SK-N-DZ (cell line): Measurements from ENCODE around the gene NF1.

Experiments used
- DNase-seq: peaks from one replicate; pipeline ENCODE4 v3.0.0-alpha.2; 2015; ENCODE audit warnings: low spot score

The NF1 gene

DNA sequence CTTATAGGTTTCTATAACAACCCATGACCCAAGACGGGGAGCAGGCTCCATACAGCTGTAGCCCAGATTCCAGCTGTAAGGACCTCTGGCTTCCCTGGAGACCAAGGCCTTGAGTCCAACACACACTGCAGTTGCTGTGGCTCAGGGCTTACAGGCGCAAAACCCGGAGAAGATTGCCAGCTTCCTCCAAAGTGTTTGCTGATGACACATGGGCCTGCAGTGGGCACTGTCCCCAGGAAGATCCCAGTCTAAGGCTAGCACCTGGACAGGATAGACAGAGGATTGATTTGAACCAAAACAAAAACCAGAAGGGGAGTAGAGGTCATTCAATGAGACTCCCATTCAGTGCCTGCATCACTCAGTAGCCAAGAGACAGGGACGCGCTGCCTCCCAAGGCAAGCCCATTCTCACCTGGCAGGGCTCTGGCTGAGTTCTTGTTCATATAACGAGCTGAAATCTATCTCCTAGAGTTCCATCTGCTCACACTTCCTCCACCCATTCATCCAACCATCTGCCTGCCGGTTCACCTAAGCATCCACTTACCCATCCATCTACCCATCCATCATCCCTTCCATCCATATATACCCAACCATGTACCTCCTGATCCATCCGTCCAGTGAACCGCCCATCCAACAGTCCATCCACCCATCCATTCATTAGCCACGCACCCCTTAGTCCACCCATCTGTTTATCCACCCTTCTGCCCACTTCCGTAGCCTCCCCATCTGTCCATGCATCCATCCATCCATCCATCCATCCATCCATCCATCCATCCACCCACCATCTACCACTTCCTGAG lies 306.9 kb downstream of the NF1 start:
- no peak for DNase-seq

DNA sequence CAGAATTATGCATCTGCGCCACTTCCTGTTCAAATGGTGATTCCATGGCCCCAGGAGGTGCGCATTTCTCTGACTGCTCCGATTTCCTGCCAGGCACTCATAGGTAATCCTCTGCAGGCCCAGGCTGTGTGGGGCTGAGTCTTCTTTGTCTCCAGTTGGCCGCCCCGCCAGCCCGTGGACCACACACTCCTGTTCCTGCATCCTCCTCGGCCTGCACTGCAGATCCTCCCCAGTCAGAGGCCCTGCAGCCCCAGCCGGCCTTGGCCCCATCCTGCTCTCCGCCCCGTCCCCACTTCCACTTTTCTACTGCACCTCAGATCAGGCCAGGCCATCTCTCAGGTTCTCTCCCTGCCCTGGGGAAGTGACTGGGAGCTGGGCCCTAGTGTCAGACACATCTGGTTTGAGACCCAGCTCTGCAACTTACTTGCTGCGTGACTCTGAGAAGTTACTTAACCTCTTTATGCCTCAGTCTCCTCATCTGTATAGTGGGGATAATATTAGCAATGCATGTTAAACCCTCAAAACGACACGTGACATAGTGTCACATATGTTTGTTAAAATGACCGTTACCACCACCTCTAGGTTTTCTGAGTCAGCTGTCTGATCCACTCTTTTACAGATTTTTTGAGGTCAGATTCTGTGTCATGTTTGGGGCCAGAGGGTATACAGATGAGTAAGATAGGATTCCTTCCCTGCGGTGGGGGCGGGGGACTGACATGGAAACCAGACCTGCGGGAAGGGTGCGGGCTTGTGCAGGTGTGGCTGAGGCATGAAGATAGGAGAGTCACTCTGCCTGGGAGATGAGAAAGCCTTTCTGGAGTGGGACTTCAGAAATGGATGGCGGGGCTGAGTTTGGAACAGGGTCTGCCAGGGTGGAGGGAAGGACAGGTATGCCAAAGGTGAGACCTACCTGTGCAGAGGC lies 309.5 kb downstream of the NF1 start:
- DNase-seq: no peak

DNA sequence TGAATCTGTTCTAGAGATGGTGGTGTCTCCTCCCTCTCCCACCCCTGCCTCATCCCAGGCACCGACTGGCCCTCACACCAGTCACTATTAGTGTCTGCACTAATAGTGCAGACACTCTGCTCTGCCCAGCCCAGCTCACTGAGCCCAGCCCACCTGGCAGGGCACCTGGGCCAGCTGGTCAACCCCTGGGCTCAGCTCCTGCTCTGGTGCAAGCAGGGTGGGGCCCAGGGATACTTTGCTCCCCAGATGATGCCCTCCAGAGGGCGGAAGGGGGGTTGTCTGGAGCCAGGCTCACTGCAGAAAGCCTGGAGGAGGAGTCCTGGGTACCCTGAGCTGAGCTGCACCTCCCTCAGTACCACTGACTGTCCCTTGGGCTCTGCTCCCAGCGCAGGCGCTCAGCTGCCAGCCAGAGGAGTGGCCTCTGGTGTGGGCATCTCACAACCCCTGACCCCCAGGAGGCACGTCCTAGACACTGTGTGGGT lies 311.2 kb downstream of the NF1 start:
- DNase-seq: peak; percentile 38

DNA sequence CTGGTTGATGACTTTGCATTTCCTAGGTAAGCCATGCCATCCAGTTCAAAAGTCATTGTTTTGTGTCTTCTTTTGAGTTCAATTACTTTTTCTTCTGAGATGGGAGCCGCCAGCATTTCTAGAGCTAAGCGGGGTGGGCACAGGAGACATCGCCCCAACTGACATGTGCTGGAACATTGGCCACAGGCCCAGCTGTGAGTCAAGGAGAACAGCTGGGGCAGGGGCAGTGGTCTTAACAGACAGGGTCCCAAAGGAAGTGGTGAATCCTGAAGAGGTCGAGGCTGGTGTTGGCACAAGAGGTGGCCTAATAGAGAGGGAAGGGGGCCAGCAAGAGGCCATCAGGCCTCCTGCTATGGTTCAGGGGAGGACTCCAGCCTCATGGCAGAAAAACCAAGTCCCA lies 313.8 kb downstream of the NF1 start:
- DNase-seq: no peak

DNA sequence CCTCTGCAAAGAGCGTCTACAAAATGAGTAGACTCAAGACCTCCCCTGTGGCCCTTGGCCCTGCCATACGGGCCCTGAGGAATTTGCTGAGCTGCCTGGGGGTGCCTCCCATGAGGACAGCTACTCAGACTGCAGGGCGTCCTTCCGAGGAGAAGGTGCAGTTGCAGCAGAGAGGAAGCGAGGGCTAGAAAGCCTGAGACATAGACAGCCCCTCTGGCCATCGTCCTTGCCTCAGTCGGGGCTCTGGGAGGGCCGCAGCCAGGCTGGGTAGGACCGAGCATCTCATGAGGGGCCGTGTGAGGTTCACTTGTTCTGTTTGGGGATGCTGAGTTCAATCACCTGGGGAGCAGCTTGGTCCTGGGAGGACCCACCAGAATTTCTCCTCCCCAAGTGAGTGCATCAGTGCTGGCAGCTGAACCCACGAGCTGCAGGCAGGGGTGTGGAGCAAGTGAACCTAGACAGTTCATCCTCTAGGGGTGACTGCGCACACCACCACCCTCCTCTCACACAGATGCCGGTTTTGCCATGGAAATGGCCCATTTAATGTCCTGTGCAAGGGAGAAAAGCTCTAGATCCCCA lies 317.0 kb downstream of the NF1 start:
- no peak for DNase-seq

DNA sequence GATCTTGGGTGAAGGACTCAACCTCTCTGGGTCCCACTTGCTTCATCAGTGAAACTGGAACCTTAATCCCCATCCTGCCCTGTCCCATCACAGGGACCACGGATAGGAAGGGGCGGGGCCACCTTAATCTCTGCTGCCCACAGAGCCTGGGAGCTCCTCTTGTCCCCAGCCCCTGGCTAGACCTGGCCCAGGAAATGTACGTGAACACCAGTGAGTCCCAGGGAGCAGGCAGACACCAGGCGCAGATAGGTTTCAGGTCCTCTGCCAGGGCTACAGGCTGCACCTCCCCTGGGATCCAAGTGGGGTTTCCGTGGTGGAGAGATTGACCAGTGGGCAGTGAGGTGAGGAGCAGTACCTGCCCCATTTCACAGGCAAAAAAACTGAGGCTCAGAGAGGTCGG lies 317.7 kb downstream of the NF1 start:
- DNase-seq: no peak

DNA sequence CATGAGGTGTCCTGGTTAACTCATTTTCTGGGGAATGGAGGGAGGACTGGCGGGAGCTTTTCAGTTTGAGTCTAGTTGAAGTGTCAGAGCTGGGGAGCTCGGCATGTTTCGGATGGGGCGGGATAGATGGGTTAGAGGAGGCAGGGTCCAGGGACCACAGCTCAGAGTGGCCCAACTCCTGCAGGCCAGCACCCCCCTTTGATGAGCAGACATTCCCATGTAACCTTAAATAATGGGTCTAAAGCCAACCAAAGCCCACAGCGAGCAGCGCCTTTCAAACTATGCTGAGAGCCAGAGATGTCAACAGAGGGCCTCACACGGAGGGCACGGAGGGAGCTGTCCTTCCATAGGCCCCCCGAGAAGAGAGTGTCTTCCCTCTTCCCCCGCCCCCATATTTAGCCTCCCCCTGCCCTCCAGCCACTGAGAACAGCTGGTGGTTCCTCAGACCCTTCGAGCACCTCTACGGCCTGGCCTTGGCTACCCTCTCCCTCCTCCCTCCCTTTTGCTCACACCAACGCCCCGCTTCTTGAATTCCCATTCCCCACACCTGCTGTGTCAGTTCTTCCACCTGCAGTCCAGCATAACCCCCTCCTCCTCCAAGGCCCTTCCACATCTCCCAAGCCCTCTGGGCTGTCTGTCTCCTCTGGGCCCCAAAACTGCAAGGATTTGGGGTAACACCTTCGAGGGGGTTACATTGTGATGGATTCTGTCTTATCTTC lies 318.5 kb downstream of the NF1 start:
- DNase-seq: no peak

DNA sequence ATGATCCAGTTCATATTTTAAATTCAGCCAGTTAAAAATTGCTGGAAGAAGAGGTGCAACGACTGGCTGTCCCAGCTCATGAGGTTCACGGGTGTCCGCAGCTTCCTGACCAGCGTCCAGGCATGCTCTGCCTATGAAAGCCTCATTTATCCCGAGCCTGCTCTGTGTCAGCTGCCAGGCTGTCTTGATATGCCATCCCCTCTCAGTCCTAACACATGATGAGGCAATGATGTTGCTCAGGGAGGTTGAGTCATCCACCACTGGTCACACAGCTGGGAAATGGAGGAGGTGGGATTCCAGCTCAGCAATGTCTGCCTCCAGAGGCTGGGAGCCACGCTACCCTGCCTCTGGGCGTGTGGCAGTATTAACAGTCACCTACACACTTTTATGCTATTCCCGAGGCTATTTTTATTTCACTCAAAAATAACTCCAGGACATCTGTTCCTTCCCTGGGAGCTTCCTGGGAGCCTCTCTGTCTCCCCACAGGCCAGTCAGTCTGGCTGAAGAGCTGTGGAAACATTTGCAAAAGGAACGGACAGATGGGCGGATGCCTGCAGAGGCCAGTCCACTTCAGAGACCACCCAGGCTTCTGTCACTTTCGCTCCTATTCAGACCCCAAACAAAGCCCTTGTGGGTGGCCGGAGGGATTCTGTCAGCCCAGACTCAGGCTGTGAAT lies 319.2 kb downstream of the NF1 start:
- no peak for DNase-seq

DNA sequence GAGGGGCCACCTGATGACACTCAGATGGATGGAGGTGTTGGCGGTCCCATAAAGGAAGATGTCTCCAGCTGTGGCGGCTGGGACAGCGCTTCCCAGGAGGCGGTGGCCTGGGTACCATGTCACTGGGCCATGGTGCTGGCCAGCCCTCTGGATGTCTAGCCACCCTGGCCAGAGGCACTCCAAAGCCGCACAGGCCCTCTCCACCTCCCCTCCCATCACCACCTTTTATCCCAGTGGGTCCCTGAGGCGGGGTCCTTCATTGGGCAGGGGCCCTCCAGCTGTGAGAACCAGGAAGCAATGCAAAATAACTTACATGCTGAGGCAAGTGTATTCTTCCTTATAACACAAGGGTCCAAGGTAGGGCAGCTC lies 319.8 kb downstream of the NF1 start:
- DNase-seq: no peak

DNA sequence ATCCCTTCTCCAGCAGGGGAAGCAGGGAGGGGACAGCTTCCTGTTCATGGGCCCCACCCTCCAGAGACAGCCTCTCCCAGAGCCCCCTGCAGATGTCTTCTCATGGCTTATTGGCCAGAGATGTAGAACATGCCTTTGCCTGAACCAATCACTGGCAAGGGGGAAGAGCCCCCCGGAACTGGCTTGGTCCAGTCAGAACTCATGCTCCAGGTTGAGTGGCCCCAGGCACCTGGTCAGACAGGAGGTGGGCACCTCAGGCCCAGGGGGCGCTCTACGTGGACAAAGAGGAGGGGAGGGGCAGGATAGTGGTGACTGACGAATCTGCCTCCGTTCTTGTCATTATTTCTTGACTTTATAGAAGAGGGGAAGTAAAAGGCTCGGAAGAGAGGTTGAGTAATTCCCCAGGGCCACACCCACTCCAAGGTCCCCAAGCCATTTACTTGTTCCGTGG lies 320.3 kb downstream of the NF1 start:
- DNase-seq: no peak

DNA sequence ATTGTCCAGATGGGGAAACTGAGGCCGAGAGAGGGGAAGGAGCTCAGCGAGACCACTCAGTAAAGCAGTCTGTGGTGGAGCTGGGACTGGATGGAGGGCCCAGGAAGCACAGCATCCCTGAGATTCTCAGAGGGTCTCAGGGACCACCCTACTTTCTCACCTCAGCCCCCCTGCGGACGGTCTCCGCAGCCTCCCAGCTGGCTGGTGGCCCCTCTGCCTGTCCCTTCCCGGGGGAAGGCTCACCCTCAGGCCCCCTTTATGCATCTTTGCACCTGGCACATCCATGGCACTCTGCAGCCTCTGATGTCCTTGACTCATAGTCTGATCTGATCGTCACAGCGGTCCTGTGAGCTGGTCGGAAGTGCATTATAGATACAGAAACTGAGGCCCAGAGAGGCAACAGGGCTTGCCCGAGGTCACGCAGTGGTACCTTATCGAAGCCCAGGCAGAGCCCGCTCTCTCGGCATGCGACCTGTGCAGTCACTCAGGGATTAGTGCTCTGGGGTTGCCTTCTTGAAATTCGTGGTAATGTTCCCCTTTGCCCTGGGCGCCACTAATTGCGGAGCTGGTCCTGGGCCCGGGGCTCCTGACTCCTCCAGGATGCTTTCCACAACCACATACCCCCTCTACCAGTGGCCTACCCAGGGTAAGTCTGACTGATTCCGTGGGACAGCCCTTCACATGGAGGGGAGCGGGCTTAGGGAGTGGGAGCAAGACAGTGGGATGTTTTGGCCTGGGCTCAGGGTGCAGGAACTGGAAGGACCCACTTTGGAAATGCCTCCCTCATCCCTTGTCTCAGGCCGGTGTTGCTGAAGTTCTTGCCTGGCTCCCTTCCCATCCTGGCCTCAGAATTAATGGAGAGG lies 321.1 kb downstream of the NF1 start:
- DNase-seq: no peak

DNA sequence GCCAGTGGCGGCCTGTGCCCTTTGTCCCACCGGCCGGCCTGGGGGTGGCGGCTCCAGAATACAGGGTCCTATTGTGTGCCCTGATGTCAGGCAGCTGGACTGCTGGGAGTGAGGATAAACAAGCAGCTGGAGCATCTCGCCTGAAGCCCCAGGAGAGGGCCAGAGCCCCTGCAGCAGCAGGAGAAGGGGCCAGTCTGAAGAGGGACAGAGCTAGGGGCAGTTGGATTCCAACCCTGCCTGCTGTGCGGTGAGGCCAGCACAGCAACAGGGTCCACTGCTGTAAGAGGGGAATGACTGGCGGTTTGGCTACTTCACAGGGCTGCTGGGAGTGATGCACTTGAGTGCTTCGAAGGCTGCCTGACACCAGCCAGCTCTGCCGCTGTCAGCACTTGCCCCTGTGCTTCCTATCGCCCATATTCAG lies 321.7 kb downstream of the NF1 start:
- DNase-seq: peak; percentile 35

DNA sequence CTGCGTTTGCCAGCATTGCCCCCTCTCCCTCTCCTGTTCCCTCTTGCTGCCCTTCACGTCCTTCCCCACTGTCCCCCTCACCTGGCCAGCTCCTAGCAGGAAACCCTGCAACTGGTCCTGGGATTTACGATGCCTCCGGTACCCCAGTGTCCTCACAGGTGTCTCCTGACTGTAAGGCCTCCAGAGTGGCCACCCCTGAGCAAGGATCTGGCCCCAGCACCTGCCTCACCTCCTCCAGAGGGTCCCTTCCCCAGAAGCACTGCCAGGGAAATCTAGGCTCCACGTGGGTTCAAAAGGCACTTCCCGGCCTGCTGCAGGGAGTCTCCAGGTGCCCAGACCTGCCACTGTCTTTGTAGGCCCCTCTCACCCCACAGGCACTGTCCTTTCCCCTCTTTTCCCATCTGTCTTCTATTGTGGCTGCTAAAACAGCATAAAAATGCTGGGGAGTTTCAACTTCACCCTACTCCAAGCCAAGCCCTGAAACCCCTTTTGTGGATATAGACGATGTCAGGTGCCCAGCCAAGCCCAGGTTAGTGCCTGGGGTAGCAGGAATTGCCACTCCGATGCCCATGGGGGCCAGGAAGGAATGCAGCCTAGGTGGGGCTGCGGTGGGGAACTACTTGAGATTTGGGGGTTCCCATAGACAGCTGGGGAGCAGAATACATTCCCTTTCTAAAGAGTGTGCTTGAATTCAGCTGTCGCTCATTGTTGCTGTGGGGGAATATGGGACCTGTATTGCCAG lies 322.4 kb downstream of the NF1 start:
- no peak for DNase-seq

DNA sequence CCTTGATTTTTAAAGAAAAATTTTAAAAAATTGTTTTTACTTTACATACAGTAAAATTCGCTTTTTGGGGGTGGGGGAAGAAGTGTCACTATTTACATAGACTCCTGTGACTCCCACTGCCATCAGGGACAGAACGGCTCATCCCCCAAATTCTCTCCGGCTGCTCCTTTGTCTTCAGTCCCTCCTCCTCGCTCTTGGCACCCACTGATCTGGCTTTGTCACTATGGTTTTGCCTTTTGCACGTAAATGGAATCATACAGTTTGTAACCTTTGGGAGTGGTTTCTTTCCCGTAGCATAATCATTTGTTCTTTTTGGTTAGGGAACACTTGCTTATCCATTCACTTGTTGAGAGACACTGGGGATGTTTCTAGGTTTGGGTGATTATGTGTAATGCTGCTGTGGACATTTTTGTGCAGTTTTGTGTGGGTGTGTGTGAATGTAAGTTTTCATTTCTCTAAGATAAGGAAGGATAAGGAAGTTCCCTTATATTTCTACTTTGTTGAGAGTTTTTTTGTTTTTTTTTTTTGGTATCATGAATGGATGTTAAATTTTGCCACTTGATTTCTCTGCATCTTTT lies 324.1 kb downstream of the NF1 start:
- no peak for DNase-seq

DNA sequence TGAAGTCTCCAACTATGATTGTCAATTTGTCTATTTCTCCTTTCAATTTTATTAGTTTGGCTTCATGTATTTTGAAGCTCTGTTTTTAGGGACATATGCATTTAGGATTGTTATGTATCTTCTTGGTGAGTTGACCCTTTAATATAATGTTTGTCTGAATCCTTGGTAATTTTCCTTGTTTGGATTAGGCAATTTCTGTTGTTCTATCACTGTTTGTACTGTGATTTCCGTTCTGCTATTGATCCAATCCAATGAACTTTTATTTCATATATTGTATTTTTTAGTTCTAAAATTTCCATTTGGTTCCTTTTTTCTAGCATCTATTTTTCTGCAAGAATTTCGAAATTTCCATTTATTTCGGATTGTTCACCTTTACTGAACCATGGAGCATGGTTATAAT lies 327.7 kb downstream of the NF1 start:
- no peak for DNase-seq

DNA sequence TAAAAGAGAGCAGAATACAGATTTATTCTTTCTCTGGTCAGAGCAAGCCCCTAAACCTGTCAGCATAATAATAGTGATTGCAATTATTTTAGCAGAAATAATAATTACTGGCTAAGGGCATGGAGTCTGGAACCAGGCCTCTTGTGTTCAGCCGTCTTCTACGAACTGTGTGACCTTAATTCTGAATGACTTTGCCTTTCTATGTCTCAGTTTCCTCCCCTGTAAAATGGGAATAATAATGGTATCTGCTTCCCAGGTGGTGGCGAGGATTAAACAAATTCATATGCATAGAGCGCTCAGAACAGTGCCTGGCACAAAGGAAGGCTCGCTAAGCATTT lies 330.1 kb downstream of the NF1 start:
- no peak for DNase-seq

DNA sequence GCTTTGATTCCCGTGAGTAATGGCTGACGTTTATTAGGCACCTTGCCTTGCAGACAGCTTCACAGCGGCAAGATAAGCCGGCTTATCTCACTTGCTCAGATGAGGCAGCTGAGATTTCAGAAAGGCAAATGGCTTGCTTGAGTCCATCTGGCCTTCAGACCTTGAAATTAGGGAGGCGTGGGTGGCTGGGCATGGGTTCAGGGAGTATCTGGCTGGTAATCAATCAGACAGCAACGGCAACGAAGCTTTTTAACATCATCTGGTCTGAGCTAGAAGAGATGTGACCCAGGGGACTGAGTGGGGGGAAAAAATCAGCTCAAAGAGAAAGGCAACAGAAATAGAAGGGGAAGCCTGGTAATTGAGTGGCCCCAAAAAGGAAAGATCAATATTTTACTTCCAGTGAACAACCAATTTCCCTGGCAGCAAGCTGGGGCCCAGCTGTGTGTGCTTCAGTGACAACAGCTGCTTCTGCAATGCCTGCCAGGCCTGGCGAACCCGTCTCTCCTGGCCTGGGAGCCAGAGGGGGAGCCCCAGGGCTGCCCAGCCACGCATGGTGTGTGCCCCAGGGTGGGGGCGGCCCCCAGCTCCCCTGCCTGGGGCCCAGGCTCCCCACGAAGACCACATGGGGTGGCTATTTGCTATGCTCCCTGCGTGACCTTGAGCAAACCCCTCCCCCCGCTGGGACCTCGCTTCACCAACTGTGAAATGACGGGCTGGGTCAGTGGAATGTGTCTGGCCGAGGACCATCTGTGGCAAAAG lies 330.7 kb downstream of the NF1 start:
- DNase-seq: peak; percentile 98
